HL-60/S4 (cell line): ENCODE data around the gene TRIM16.
"Not testable (repeated sequence)": the region's sequence is repeated elsewhere in the genome, so short reads cannot be mapped to it uniquely, and the experiment has no call there.

Experiments used
- in situ Hi-C: fragments of 300-500 bp; cut with MboI; formaldehyde crosslinking; loops from 2 replicates; pipeline ENCODE4 v1.14.3; 2022; ENCODE audit warnings: low sequenced_read_pairs

The TRIM16 gene

DNA sequence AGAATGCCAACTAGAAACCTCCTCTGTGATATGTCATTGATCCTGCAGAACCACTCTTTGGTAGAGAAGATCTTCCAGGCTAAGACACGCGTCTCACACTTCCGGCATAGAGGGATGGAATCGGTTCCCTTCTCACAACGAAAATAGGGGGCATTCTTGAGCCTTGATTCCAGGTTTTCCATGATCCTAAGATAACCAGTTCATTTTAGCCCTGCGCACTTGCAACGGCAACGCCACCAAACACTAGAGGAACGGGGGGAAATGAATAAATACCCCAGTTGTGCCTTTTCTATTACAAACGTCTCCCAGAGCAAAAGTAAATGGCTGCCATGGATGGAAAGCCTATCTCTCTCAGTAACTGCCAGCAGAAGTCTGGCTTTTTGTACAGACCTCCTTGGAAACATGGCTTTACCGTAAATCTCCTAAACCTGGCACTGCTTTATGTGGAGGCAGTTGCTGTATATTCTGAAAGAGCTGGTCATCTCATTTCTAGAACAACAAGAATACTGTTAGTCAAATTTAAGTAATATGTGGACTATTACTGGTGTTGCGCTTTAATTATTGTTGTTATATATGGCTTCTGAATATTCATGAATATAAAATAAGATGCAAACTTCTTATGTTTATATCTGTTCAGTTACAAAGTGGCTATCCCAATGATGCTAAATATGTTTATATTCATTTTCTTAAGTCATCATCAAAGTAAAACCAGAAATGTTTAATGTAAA is 64.6 kb downstream of the TRIM16 start, which contains the start of gene FBXW10B:
FBXW10B (minus strand) TSS at position 374 of the 728 bp plus-strand sequence; CDS start at position 182, 192 bp downstream.
- in situ Hi-C loops: not testable (repeated sequence)

GRCh38 chr17:15616828-15617227 is 67.3 kb downstream of the TRIM16 start:
- in situ Hi-C loops: not testable (repeated sequence)

- in situ Hi-C loops: not testable (repeated sequence)
Measured at GRCh38 chr17:15615850-15616249, 68.3 kb downstream of the TRIM16 start.

DNA sequence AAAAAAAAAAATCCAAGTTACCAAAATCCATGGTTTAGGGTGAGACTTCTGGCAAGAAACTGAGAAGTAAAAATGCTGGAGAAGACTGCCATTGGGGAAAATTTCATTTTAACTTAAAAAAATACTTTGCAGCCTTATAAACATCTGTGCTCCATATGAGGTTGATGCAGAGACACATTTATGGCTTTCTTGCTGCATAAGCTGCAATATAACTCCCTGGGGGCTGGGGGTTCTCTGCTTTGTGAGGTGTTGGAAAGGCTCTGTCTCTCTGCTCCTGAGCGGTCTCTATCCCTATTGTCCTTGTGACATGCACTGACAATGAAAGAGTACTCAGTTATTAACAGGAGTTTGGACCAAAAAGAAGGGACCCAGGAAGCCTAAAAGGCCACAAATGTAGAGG is 71.0 kb downstream of the TRIM16 start:
- in situ Hi-C loops: not testable (repeated sequence)

DNA sequence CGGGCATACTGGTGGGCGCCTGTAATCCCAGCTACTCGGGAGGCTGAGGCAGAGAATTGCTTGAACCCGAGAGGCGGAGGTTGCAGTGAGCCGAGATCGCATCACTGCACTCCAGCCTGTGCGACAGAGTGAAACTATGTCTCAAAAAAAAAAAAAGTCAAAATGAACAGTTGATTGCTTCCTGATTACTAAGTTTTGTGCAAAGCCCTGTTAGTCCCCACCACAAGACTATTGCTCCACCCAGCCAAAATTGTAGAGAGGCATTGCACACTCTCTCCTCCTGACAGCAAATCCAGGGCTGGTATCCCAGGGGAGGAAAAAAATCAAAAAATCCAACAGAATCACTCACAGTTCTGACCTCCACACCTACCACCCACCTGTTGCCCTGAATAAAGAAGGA is 91.2 kb downstream of the TRIM16 start:
- in situ Hi-C loops: not testable (repeated sequence)

DNA sequence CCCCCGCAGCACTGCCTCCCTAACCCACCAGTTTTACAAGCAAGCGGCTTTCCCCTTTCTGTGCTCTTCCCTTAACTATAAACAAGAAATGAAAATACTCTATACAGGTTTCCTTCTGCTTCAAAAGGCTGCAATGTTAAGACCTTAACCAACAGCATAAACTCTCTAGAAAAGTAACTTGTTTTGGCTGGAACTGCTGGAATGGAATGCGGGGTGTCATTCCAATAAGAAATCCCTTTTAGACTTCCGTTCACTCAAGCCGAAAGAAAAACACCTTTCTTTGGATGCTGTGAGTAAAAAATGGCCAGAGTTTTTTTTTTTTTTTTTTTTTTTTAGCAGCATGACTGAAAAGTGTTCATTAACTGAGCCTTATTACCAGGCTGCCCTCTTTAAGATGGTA is 92.1 kb downstream of the TRIM16 start:
- in situ Hi-C loops: not testable (repeated sequence)

- in situ Hi-C loops: not testable (repeated sequence)
Measured at GRCh38 chr17:15590844-15591243, 93.3 kb downstream of the TRIM16 start.

DNA sequence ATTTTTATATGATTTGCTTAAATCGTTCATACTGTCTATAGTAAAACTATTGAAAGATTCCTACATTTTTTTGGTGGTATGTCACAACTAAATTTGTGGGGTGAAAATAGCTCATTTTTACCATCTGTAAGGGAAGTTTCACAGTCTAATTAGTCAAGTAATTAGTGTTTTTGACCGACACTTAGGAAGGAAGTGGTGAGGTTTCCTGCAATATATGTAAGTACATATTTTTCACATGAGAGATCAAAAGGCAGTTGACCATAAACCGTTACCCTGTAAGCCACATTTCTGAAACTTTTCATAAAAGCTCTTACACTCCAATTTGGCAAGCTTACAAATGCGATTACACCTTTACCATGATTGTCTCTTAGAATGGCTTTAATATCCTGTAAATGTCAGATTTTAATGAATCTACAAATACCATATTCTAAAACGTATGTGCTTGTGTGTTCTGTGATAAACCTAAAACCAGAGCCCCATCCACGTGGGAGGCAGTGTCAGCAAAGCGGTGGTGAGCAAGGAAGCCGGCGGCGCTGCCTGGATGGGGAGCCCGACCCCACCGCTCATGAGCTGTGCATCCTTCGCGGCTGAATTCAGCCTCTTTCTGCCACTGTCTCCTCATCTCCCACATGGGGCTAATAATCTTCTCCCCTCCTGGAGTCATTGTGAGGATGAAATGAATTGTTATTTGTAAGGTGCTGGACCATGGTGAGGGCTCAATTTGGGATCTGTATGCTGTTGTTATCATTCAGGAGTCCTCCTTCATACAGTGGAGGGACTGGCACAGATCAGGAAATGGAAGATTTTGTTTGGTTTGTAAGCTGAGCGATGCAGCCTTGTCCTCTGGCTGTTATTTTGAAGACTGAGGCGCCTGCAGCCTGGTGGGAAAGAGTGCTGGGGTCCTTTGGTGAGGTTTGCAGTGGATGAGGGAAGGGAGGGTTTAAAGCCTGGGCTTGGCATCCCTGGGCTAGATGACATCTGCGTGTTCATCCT is 94.3 kb downstream of the TRIM16 start:
- in situ Hi-C loops: not testable (repeated sequence)

DNA sequence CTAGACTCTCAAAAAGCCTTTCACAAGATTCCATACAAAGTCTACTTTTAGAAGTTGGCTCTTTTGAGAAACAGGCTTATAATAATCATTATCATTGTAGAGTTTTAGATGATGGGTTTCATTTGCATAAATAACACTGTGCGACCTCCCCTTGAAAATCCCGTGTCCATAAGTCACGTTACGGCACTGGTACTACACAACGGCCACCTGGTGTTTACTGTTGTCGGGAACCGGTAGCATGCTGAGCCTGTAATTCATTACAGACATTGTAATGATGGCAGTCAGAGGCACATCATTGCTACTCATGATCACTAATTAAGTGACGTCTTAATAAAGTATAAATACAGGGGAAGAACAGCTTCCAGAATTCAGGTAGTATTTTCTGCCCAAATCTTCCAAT is 96.1 kb downstream of the TRIM16 start:
- in situ Hi-C loops: not testable (repeated sequence)

GRCh38 chr17:15583313-15583712 is 100.8 kb downstream of the TRIM16 start:
- in situ Hi-C loops: not testable (repeated sequence)

DNA sequence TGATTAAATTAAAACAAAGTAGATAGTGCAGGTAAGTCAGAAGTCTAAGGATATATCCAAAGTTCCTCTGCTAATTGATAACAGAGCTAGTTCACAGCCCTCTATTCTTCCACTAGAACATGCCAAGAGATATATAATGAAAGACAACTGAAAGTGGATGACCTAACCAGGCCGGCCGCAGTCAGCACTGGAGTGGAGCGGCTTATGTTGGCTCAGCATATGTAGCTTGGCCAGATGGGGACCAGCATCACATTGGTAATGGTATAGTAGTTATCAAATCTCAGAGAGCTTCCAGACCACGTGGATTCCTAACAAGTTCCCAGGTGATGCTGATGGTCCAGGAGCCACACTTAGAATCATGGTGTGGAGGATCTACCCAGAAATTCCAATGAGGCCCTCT is 102.6 kb downstream of the TRIM16 start:
- in situ Hi-C loops: not testable (repeated sequence)
